Motor neuron (in vitro differentiated cells): ENCODE results near the gene C22orf31. TPM values are rescaled to one million over a fixed set of nuclear protein-coding genes. Genes with fewer than 3 reads are reported as not detected.

Experiments
- ATAC-seq, 8 experiments: fragments of 200-7000 bp; cut with Tn5 transposase; replicated peaks in 6 of 8; 2 replicates each; pipeline ENCODE4 v1.8.0; 2021; ENCODE audit warnings: mild to moderate bottlenecking in 8 of 8, moderate library complexity in 8 of 8
- H3K27ac ChIP-seq, 2 donors: fragments of 250-450 bp; sonication (Bioruptor Pico); 2 replicates each; pipeline ENCODE4 v1.9.0; 2021; ENCODE audit warnings: antibody characterized with exemption in 2 of 2, mild to moderate bottlenecking in 2 of 2, moderate library complexity in 1 of 2
- H3K4me1 ChIP-seq, 2 donors: fragments of 250-450 bp; sonication (Bioruptor Pico); replicated peaks in 1 of 2; 2 replicates each; pipeline ENCODE4 v1.6.1; 2021; ENCODE audit warnings: antibody characterized with exemption in 2 of 2, mild to moderate bottlenecking in 2 of 2, moderate library complexity in 1 of 2
- H3K4me3 ChIP-seq, 5 donors: fragments of 250-450 bp; sonication (Bioruptor Pico); 2 replicates each; pipeline ENCODE4 v1.9.0; 2021; ENCODE audit warnings: antibody characterized with exemption in 5 of 5, mild to moderate bottlenecking in 5 of 5, moderate library complexity in 4 of 5
- WGBS, 10 experiments: fragments of 450-650 bp; shearing (Covaris generic); methylation state at CpG; one replicate each; pipeline ENCODE4 v1.0.0; 2022; 5-methylcytosine and 5-hydroxymethylcytosine counted together
- in situ Hi-C, 9 experiments: fragments of 400-800 bp; cut with MboI; loops; one replicate each; pipeline ENCODE4 v1.15.0; 2021; ENCODE audit warnings: low sequenced_read_pairs in 9 of 9, low pct_unique_long_range_greater_than_20kb in 2 of 9; ENCODE audit not compliant: unreplicated experiment in 9 of 9
- total RNA-seq, 8 experiments: library from RNA; unstranded; fragments of 300-600 nt; gene quantifications; 2 replicates each; pipeline versions ENCODE4 v1.2.3 to v1.2.4, GENCODE V29; 2022

C22orf31 gene
- under 1 TPM in 4 of 8 experiments, not detected in 4; 0.22 to 0.77 (median 0.34) TPM for total RNA-seq

- H3K4me1 ChIP-seq = no peaks in the 10 kb centered on the region
- no peak within 1 kb of the TSS for H3K27ac ChIP-seq
- in situ Hi-C loops = no loop called here
- ATAC-seq = no peak
- no peak within 1 kb of the TSS for H3K4me3 ChIP-seq
- WGBS, 10 experiments = 55 to 100% (median 86%) methylated on average over 1 to 2 of the region's 2 CpGs
Measured at GRCh38 chr22:29061773-29062172, at the start of gene C22orf31. C22orf31 (minus strand) TSS chr22:29061831; CDS start chr22:29061792, 39 bp downstream.

- 80 to 88% methylated on average over 1 of the region's 3 CpGs; no CpG with 5 or more reads in 8 of the 10 experiments for WGBS, 10 experiments
- Histone ChIP-seq H3K4me1 (peaks cover 6 to 8% of the 10 kb centered on the region in 2 donors), H3K4me3 (no peak overlapping the region), H3K27ac (no peak overlapping the region)
- in situ Hi-C loops = no loop called here
- no peak for ATAC-seq
Measured at GRCh38 chr22:29110946-29111345, 49.3 kb upstream of the C22orf31 start.

GRCh38 chr22:29109822-29110221 lies 48.2 kb upstream of the C22orf31 start:
- Histone ChIP-seq H3K4me1 (peaks cover 6 to 8% of the 10 kb centered on the region in 2 donors), H3K27ac (no peak overlapping the region), H3K4me3 (no peak overlapping the region)
- in situ Hi-C loops = no loop called here
- 50 to 90% (median 52%) methylated on average over 1 to 4 of the region's 4 CpGs; no CpG with 5 or more reads in 5 of the 10 experiments for WGBS, 10 experiments
- peak in 3 of 8 experiments; percentile 25 to 71 (median 33) for ATAC-seq

- peak in 3 of 8 experiments; percentile 41 to 89 (median 82) for ATAC-seq
- 44 to 100% (median 96%) methylated on average over 3 to 5 of the region's 5 CpGs; no CpG with 5 or more reads in 6 of the 10 experiments for WGBS, 10 experiments
- Histone ChIP-seq H3K27ac (no peak overlapping the region), H3K4me1 (peaks cover 11 to 12% of the 10 kb centered on the region in 2 donors), H3K4me3 (no peak overlapping the region)
- in situ Hi-C loops = no loop called here
Measured at GRCh38 chr22:29108137-29108536, 46.5 kb upstream of the C22orf31 start.

- 10 to 68% (median 57%) methylated on average over 2 to 4 of the region's 4 CpGs; no CpG with 5 or more reads in 3 of the 10 experiments for WGBS, 10 experiments
- in situ Hi-C loops = no loop called here
- Histone ChIP-seq H3K27ac (no peak overlapping the region), H3K4me1 (peaks cover 21 to 25% of the 10 kb centered on the region in 2 donors), H3K4me3 (no peak overlapping the region)
- ATAC-seq = no peak
Measured at GRCh38 chr22:29106839-29107238, 45.2 kb upstream of the C22orf31 start.

GRCh38 chr22:29105468-29105867 lies 43.8 kb upstream of the C22orf31 start:
- Histone ChIP-seq H3K4me1 (peaks cover 21 to 28% of the 10 kb centered on the region in 2 donors), H3K27ac (no peak overlapping the region), H3K4me3 (no peak overlapping the region)
- in situ Hi-C loops = no loop called here
- no peak for ATAC-seq
- WGBS, 10 experiments = 50 to 94% (median 78%) methylated on average over 1 to 2 of the region's 2 CpGs; no CpG with 5 or more reads in 5 of the 10 experiments

- no peak for ATAC-seq
- Histone ChIP-seq H3K27ac (no peak overlapping the region), H3K4me1 (peaks cover 12 to 22% of the 10 kb centered on the region in 2 donors), H3K4me3 (no peak overlapping the region)
- in situ Hi-C loops = no loop called here
- WGBS, 10 experiments = 0 to 78% (median 60%) methylated on average over 1 of the region's 1 CpG; no CpG with 5 or more reads in 3 of the 10 experiments
Measured at GRCh38 chr22:29103121-29103520, 41.5 kb upstream of the C22orf31 start.

- ATAC-seq = peak in 1 of 8 experiments; percentile 32
- peak overlapping the region in 1 of 2 donors; percentile 45 for H3K27ac ChIP-seq
- H3K4me3 ChIP-seq = no peak overlapping the region
- peaks cover 12 to 22% of the 10 kb centered on the region in 2 donors for H3K4me1 ChIP-seq
- 54 to 100% (median 84%) methylated on average over 1 to 2 of the region's 2 CpGs; no CpG with 5 or more reads in 2 of the 10 experiments for WGBS, 10 experiments
- in situ Hi-C loops = no loop called here
Measured at GRCh38 chr22:29102300-29102699, 40.7 kb upstream of the C22orf31 start.

- ATAC-seq = no peak
- Histone ChIP-seq H3K27ac (no peak overlapping the region), H3K4me3 (no peak overlapping the region), H3K4me1 (peaks cover 15 to 26% of the 10 kb centered on the region in 2 donors)
- in situ Hi-C loops = no loop called here
- WGBS, 10 experiments = 33 to 100% (median 93%) methylated on average over 1 to 2 of the region's 2 CpGs; no CpG with 5 or more reads in 2 of the 10 experiments
Measured at GRCh38 chr22:29098296-29098695, 36.7 kb upstream of the C22orf31 start.

GRCh38 chr22:29096736-29097669 lies 35.4 kb upstream of the C22orf31 start:
- peak in 4 of 8 experiments; percentile 17 to 56 (median 25) for ATAC-seq
- in situ Hi-C loops = no loop called here

GRCh38 chr22:29095459-29095858 lies 33.8 kb upstream of the C22orf31 start:
- in situ Hi-C loops = no loop called here
- WGBS, 10 experiments = 60 to 100% (median 90%) methylated on average over 1 to 2 of the region's 2 CpGs; no CpG with 5 or more reads in 3 of the 10 experiments
- Histone ChIP-seq H3K27ac (no peak overlapping the region), H3K4me1 (peaks cover 10% of the 10 kb centered on the region in 2 donors), H3K4me3 (no peak overlapping the region)
- ATAC-seq = peak in 1 of 8 experiments; percentile 59

More at GRCh38 chr22:29096736-29097669, 35.4 kb upstream of the C22orf31 start:
- Histone ChIP-seq H3K4me3 (no peak overlapping the region), H3K4me1 (peaks cover 6 to 14% of the 10 kb centered on the region in 2 donors), H3K27ac (no peak overlapping the region)
- 62 to 96% (median 78%) methylated on average over 5 to 11 of the region's 13 CpGs for WGBS, 10 experiments

GRCh38 chr22:29093501-29094300 lies 32.1 kb upstream of the C22orf31 start:
- in situ Hi-C loops = no loop called here
- Histone ChIP-seq H3K4me1 (peaks cover 10 to 20% of the 10 kb centered on the region in 2 donors), H3K4me3 (no peak overlapping the region), H3K27ac (no peak overlapping the region)
- whole genome bisulfite sequencing, 10 experiments = 25 to 100% (median 94%) methylated on average over 1 to 3 of the region's 4 CpGs; no CpG with 5 or more reads in 2 of the 10 experiments
- peak in 4 of 8 experiments; percentile 37 to 59 (median 49) for ATAC-seq
